GM12878 (cell line): Measurements from ENCODE around the gene FAM151A. TPM values are rescaled to one million over a fixed set of nuclear protein-coding genes. Genes with fewer than 3 reads are reported as not detected.

ENCODE experiments used
- BCL11A ChIP-seq: IDR thresholded peaks from 2 replicates; pipeline ENCODE4 v1.6.1; 2011; ENCODE audit warnings: low read depth, low read length
- E4F1 ChIP-seq: fragments of 450-650 bp; IDR thresholded peaks from 2 replicates; pipeline ENCODE4 v1.6.1; 2018; ENCODE audit warnings: borderline replicate concordance, mild to moderate bottlenecking; ENCODE audit not compliant: partially characterized antibody
- IKZF1 ChIP-seq: fragments of 450-650 bp; conservative IDR thresholded peaks from 2 replicates; pipeline ENCODE4 v1.6.1; 2017; ENCODE audit warnings: antibody characterized with exemption, mild to moderate bottlenecking
- IRF4 ChIP-seq: IDR thresholded peaks from 2 replicates; pipeline ENCODE4 v1.6.1; 2011; ENCODE audit warnings: low read depth, low read length
- ZNF592 ChIP-seq: fragments of 450-650 bp; IDR thresholded peaks from 2 replicates; pipeline ENCODE4 v1.6.1; 2017; ENCODE audit warnings: mild to moderate bottlenecking, moderate library complexity
- ZNF687 ChIP-seq: fragments of 450-650 bp; IDR thresholded peaks from 2 replicates; pipeline ENCODE4 v1.6.1; 2017; ENCODE audit warnings: mild to moderate bottlenecking, moderate library complexity
- polyA plus RNA-seq, 11 experiments: library from polyadenylated mRNA; depleted of rRNA in 4 of 11; unstranded in 6 of 11; stranded (reverse) in 5 of 11; fragments of >200 nt; fragmentation: Nextera tagmentation in 4 of 11; fragmentation: Illumina TruSeq in 1 of 11; extraction: Ambion mirVana in 4 of 11; extraction: Trizol in 1 of 11; gene quantifications; 1 replicate in 1 of 11; 2 replicates in 10 of 11; pipeline versions ENCODE4 v1.2.1 to v1.2.3, GENCODE V29; 2011 to 2016; ENCODE audit warnings: inconsistent platforms in 2 of 11, missing spikeins in 2 of 11, low read depth in 1 of 11
- total RNA-seq, 4 experiments: library from RNA; depleted of rRNA in 3 of 4; stranded (reverse); fragments of >200 nt in 3 of 4; fragmentation: Illumina TruSeq in 1 of 4; extraction: Trizol in 1 of 4; gene quantifications; 2 replicates each; pipeline versions ENCODE4 v1.2.1 to v1.2.3, GENCODE V29; 2013 to 2021

The FAM151A gene
- total and polyA plus RNA-seq, 10 of the 15 experiments (the other 5 are each of a cell fraction or from before 2014, with no cell fraction given): 0.09 to 0.34 (median 0.14) TPM; not detected in 5

- TF ChIP-seq ZNF592: no peak
- no peak for TF ChIP-seq IRF4
- no peak for TF ChIP-seq ZNF687
- no peak for TF ChIP-seq BCL11A
- no peak for TF ChIP-seq IKZF1
- no peak for TF ChIP-seq E4F1
- TF ChIP-seq, all 136 proteins: peak for 0
These were observed 17.8 kb upstream of the FAM151A start, which contains the start of gene MROH7 (continued) for GRCh38 chr1:54640863-54641836.
